Cardiac muscle cell (in vitro differentiated cells and primary cell): ENCODE data around the gene CCDC171. TPM values are rescaled to one million over a fixed set of nuclear protein-coding genes. Genes with fewer than 3 reads are reported as not detected.
A peak's percentile ranks its signal among the peaks of the same experiment; 100 is the strongest.
"Not testable (repeated sequence)": the region's sequence is repeated elsewhere in the genome, so short reads cannot be mapped to it uniquely, and the experiment has no call there.

Experiments
- DNase-seq, 2 donors: peaks; one replicate each; pipeline versions ENCODE4 v3.0.0 to v3.0.0-alpha.2; 2010 to 2017; ENCODE audit warnings: low read depth in 1 of 2, low spot score in 1 of 2
- H3K27ac ChIP-seq: fragments of 200-600 bp; sonication (generic); 2 replicates; pipeline ENCODE4 v1.5.1; 2016
- H3K27me3 ChIP-seq: fragments of 200-600 bp; sonication (generic); 2 replicates; pipeline ENCODE4 v1.6.0; 2016; ENCODE audit warnings: control low read depth
- H3K36me3 ChIP-seq: fragments of 200-600 bp; sonication (generic); 2 replicates; pipeline ENCODE4 v1.5.1; 2016; ENCODE audit warnings: control low read depth
- H3K4me1 ChIP-seq: fragments of 200-600 bp; sonication (generic); 2 replicates; pipeline ENCODE4 v1.8.1; 2017; ENCODE audit warnings: low read depth, mild to moderate bottlenecking, mixed run types
- H3K4me3 ChIP-seq: fragments of 200-600 bp; sonication (generic); 2 replicates; pipeline ENCODE4 v1.5.1; 2016; ENCODE audit warnings: mild to moderate bottlenecking
- H3K9me3 ChIP-seq: fragments of 200-600 bp; sonication (generic); 2 replicates; pipeline ENCODE4 v1.5.1; 2017; ENCODE audit warnings: low read depth, mild to moderate bottlenecking, control low read depth
- polyA plus RNA-seq: library from polyadenylated mRNA; unstranded; fragments of >200 nt; fragmentation: Nextera tagmentation; extraction: Ambion mirVana; gene quantifications from 2 replicates; pipeline ENCODE4 v1.2.1, GENCODE V29; 2016
- total RNA-seq: library from RNA; depleted of rRNA; stranded (reverse); fragments of >200 nt; gene quantifications from 2 replicates; pipeline ENCODE4 v1.2.3, GENCODE V29; 2016
- TF ChIP-seq, protein P1 (sequence below): IDR thresholded peaks from 2 replicates; pipeline ENCODE4 v1.5.1; 2012; ENCODE audit warnings: low read depth, mild to moderate bottlenecking, low read length

The CCDC171 gene
- total and polyA plus RNA-seq, 2 experiments from 2014 or later, result 2.8 to 4.5 TPM

DNA sequence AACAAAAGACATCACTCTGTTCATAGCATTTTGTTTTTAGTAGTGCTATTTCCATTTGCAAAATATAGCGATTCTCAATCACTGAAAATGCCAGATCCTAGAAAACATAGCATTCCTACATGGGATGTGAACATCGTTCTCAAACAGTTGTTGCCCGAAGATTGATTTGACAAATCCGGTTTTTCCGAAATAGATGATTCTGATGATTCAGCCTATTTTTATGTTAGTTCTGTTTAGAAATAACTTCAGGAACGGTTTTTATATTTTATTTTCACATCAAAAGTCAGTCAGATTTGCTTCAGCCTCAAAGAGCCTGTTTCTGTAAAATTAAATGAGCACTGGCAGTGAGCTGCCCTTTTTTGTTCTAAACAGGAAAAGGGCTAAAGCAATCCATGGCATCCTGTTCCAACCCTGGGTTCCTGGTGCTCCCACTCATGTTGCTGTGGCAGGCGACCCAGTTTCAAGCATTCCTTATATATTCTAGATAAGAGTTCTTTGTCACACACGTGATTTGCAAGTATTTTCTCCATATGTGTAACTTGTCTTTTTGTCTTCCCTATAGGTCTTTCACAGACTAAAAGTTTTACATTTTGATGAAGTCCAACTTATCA is 27.9 kb upstream of the CCDC171 start:
- H3K4me3 ChIP-seq, result no peak overlapping the region
- peak in 1 of 2 donors; percentile 47 for DNase-seq
- H3K36me3 ChIP-seq, result no peaks in the 10 kb centered on the region
- H3K27me3 ChIP-seq, result no peaks in the 10 kb centered on the region
- H3K27ac ChIP-seq, result no peak overlapping the region
- H3K9me3 ChIP-seq, result no peaks in the 10 kb centered on the region
- TF ChIP-seq, protein P1, sequence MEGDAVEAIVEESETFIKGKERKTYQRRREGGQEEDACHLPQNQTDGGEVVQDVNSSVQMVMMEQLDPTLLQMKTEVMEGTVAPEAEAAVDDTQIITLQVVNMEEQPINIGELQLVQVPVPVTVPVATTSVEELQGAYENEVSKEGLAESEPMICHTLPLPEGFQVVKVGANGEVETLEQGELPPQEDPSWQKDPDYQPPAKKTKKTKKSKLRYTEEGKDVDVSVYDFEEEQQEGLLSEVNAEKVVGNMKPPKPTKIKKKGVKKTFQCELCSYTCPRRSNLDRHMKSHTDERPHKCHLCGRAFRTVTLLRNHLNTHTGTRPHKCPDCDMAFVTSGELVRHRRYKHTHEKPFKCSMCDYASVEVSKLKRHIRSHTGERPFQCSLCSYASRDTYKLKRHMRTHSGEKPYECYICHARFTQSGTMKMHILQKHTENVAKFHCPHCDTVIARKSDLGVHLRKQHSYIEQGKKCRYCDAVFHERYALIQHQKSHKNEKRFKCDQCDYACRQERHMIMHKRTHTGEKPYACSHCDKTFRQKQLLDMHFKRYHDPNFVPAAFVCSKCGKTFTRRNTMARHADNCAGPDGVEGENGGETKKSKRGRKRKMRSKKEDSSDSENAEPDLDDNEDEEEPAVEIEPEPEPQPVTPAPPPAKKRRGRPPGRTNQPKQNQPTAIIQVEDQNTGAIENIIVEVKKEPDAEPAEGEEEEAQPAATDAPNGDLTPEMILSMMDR, result no peak
- H3K4me1 ChIP-seq, result no peaks in the 10 kb centered on the region

DNA sequence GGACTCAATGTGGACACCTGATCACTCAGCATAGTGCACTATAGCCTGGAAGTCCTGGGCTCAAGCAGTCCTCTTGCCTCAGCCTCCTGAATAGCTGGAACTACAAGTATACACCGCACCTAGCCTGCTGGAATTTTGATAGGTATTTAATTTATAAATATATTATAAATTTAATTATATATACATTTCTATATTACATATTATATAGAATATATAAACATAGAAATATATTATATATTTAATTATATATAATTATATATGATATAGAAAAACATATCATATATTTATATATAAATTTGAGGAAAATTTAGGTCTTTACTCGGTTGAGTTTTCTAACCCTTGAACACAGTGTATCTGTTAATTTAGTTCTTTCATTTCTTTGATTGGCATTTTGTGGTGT is 26.9 kb upstream of the CCDC171 start:
- Histone ChIP-seq H3K4me3 (no peak overlapping the region), H3K27me3 (no peaks in the 10 kb centered on the region), H3K27ac (no peak overlapping the region), H3K9me3 (no peaks in the 10 kb centered on the region), H3K36me3 (no peaks in the 10 kb centered on the region), H3K4me1 (no peaks in the 10 kb centered on the region)
- no peak for DNase-seq
- TF ChIP-seq, protein P1, result no peak

DNA sequence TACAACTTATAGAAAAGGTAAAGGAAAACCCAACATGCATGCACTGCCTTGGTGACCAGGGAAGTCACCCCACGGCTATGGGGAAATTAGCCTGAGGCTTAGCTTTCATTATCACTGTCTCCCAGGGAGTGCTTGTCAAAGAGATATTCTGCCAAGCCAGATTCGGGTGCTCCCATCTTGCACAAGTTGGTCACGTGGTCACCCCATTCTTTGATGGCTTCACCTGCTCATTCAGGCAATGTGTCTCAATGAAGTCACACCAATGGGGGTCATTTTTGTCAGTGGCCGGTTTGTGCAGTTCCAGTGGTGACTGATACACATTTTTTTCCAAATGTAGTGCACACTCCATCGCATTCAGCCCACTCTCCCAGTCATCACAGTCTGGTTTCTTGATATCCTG is 25.8 kb upstream of the CCDC171 start:
- not testable (repeated sequence) for DNase-seq, H3K27ac ChIP-seq, H3K4me3 ChIP-seq, H3K27me3 ChIP-seq, H3K4me1 ChIP-seq, H3K9me3 ChIP-seq, H3K36me3 ChIP-seq

DNA sequence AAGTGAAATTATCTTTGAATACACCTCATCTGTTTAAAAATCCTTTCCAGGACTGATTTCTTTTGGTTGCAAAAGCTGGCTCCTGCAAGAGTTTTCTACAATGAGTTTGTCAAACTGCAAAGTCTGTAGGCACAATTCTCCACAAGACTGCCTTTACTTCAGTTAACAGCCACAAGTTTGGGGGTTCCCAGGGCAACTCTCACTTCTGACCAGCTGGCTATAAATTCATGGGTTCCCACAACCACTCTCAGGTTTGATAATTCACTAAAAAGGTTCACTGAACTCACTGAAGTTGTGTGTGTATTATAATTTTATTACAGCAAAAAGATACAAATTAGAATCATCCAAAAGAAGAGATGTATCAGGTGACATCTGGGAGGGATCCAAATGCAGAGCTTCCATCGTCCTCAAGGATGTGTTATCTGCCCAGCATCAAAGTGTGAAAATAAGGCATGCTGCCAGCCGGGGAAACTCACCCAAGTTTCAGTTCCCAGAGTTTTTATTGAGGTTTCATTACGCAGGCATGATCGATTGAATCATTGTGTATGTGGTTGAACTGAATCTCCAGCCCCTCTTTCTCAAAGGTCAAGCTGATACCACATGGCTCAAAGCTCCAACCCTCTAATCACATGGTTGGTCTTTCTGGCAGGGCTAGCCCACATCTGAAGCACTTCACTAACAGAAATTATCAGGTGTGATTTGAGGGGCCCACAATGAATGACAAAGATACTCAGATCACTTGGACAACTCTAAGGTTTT is 23.1 kb upstream of the CCDC171 start:
- no peak overlapping the region for H3K27ac ChIP-seq
- H3K9me3 ChIP-seq, result no peaks in the 10 kb centered on the region
- H3K27me3 ChIP-seq, result no peaks in the 10 kb centered on the region
- H3K4me3 ChIP-seq, result no peak overlapping the region
- no peaks in the 10 kb centered on the region for H3K36me3 ChIP-seq
- TF ChIP-seq, protein P1, result no peak
- DNase-seq, result no peak
- no peaks in the 10 kb centered on the region for H3K4me1 ChIP-seq

DNA sequence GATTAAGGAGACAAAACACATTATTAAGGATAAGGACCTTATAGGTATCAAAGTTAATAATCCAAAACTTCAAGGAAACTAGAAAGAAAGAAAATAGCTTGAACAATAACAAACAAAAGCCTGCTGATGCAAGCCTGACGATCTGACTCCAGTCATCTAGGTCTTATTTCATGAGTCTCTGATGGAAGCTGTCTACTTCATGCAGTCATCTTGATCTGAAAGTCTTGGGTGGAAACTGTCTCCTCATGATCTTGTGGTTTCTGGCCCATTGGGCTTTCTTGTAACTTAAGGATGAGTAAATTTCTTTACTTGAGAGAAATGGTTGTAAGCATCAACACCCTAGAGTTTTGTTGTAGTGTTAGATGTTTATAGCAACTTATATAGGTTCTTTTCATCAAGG is 21.5 kb upstream of the CCDC171 start:
- no peak for DNase-seq
- no peaks in the 10 kb centered on the region for H3K36me3 ChIP-seq
- H3K4me3 ChIP-seq, result no peak overlapping the region
- H3K4me1 ChIP-seq, result no peaks in the 10 kb centered on the region
- H3K9me3 ChIP-seq, result no peaks in the 10 kb centered on the region
- no peaks in the 10 kb centered on the region for H3K27me3 ChIP-seq
- TF ChIP-seq, protein P1, result no peak
- H3K27ac ChIP-seq, result no peak overlapping the region

DNA sequence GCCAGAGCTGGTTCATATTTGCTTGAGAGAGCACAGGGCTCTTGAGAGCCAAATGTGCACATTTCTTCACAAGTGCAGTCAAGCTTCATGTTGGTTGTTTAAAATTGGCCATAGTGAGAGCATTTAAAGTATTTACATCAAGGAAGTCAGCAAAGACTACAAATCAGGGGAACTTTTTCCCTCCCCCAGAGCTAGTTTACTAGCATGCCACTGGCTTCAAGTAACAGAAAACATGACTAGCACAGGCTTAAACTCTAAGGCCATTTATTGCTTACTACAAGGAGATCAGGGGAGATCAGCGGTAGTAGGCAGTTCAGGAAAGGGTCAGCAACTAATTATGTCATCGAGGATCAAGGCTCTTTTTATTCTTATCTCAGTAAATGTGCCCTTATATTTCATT is 11.0 kb upstream of the CCDC171 start:
- no peak for DNase-seq
- Histone ChIP-seq H3K36me3 (no peaks in the 10 kb centered on the region), H3K9me3 (no peaks in the 10 kb centered on the region), H3K27me3 (no peaks in the 10 kb centered on the region), H3K27ac (no peak overlapping the region), H3K4me1 (no peaks in the 10 kb centered on the region), H3K4me3 (no peak overlapping the region)
- TF ChIP-seq, protein P1, result no peak
